Psoas muscle (tissue), 8 donors: ENCODE measurements around the gene FANCI. TPM values are rescaled to one million over a fixed set of nuclear protein-coding genes. Genes with fewer than 3 reads are reported as not detected.

Experiments
- ATAC-seq, 4 donors: fragments of 200-7000 bp; cut with Tn5 transposase; one replicate each; pipeline ENCODE4 v1.9.1; 2020; ENCODE audit warnings: moderate library complexity in 3 of 4, mild to moderate bottlenecking in 2 of 4
- DNase-seq, 2 donors: peaks; one replicate each; pipeline ENCODE4 v3.0.0-alpha.2; 2020
- H3K27ac ChIP-seq: fragments of 200-600 bp; one replicate; pipeline ENCODE4 v1.8.0; 2022
- H3K27me3 ChIP-seq, 3 donors: fragments of 200-600 bp in 1 of 3; one replicate each; pipeline versions ENCODE4 v1.6.1 to v1.8.0; 2013 to 2022; ENCODE audit warnings: low read length in 2 of 3, mild to moderate bottlenecking in 2 of 3, moderate library complexity in 1 of 3; ENCODE audit not compliant: insufficient read depth in 3 of 3
- H3K36me3 ChIP-seq, 2 donors: fragments of 200-600 bp in 1 of 2; one replicate each; pipeline versions ENCODE4 v1.6.1 to v1.8.0; 2013 to 2022; ENCODE audit warnings: low read depth in 1 of 2, mild to moderate bottlenecking in 1 of 2, moderate library complexity in 1 of 2; ENCODE audit not compliant: insufficient read depth in 1 of 2
- H3K4me1 ChIP-seq: fragments of 200-600 bp; one replicate; pipeline ENCODE4 v1.8.0; 2022
- H3K4me3 ChIP-seq: fragments of 200-600 bp; one replicate; pipeline ENCODE4 v1.8.0; 2022; ENCODE audit warnings: mild to moderate bottlenecking
- H3K9me3 ChIP-seq: fragments of 200-600 bp; one replicate; pipeline ENCODE4 v1.8.0; 2022
- WGBS, 3 donors: extraction: QIAGEN DNeasy Blood & Tissue Kit; methylation state at CpG; one replicate each; pipeline versions ENCODE4 v1.1.6 to v1.1.7; 2013; 5-methylcytosine and 5-hydroxymethylcytosine counted together
- intact Hi-C, 2 donors: fragments of 100-400 bp; cut with DNase I; formaldehyde crosslinking; loops; one replicate each; pipeline versions ENCODE4 v1.11.0 to v1.14.2; 2022
- polyA plus RNA-seq, 3 donors: library from polyadenylated mRNA; stranded (reverse); fragments of 200-250 nt; gene quantifications; one replicate each; pipeline ENCODE4 v1.2.3, GENCODE V29; 2013
- total RNA-seq, 4 donors: library from RNA; stranded (reverse); fragmentation: NEBNext Ultra II Directional in 2 of 4; extraction: Animal tissue kit (Norgen Biotek cat#: 25700) in 2 of 4; gene quantifications; one replicate each; pipeline versions ENCODE4 v1.2.1 to v1.2.4, GENCODE V29; 2021 to 2023
- TF ChIP-seq, protein P1 (sequence below): fragments of 200-600 bp; IDR thresholded peaks from one replicate; pipeline ENCODE4 v1.8.0; 2022; ENCODE audit warnings: antibody characterized with exemption
- donor health status: healthy with polysubstance abuse.
- donor health status: DM: no; HTN: no; CAD: no; lungs with moderate emphysema.
- donor health status: Bipolar disorder and iron deficiency.
- donor health status: healthy.
- donor health status: DM: yes; HTN: yes; CAD: no.
- donor health status: DM: no; HTN: no; CAD: no.
- donor health status: DM: no; HTN: no; CAD: no.
- donor health status: DM: yes; HTN: yes; CAD: no.

The FANCI gene
- total and polyA plus RNA-seq, 7 donors: 0.48 to 2.3 (median 0.82) TPM

GRCh38 chr15:89321521-89322410, 78.0 kb downstream of the FANCI start:
- peaks cover 31 to 98% of the 10 kb centered on the region in 2 donors for H3K36me3 ChIP-seq
- no peaks in the 10 kb centered on the region for H3K4me1 ChIP-seq
- intact Hi-C loops: no loop called here
- ATAC-seq (peak in 1 of 4 donors; percentile 41), DNase-seq (peak in 1 of 2 donors; percentile 54)
- 73 to 82% (median 80%) methylated on average over 16 to 17 of the region's 17 CpGs for WGBS, 3 donors
- no peak overlapping the region for H3K27ac ChIP-seq
- no peak overlapping the region for H3K4me3 ChIP-seq
- no peaks in the 10 kb centered on the region for H3K27me3 ChIP-seq
- TF ChIP-seq, protein P1, sequence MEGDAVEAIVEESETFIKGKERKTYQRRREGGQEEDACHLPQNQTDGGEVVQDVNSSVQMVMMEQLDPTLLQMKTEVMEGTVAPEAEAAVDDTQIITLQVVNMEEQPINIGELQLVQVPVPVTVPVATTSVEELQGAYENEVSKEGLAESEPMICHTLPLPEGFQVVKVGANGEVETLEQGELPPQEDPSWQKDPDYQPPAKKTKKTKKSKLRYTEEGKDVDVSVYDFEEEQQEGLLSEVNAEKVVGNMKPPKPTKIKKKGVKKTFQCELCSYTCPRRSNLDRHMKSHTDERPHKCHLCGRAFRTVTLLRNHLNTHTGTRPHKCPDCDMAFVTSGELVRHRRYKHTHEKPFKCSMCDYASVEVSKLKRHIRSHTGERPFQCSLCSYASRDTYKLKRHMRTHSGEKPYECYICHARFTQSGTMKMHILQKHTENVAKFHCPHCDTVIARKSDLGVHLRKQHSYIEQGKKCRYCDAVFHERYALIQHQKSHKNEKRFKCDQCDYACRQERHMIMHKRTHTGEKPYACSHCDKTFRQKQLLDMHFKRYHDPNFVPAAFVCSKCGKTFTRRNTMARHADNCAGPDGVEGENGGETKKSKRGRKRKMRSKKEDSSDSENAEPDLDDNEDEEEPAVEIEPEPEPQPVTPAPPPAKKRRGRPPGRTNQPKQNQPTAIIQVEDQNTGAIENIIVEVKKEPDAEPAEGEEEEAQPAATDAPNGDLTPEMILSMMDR: no peak
- no peaks in the 10 kb centered on the region for H3K9me3 ChIP-seq

- Histone ChIP-seq H3K9me3 (no peaks in the 10 kb centered on the region), H3K27ac (no peak overlapping the region), H3K4me1 (no peaks in the 10 kb centered on the region), H3K27me3 (no peaks in the 10 kb centered on the region), H3K4me3 (no peak overlapping the region), H3K36me3 (peaks cover 32 to 98% of the 10 kb centered on the region in 2 donors)
- DNase-seq (no peak), ATAC-seq (no peak)
- TF ChIP-seq, protein P1: no peak
- intact Hi-C loops: no loop called here
- 92 to 95% (median 92%) methylated on average over 15 of the region's 15 CpGs for WGBS, 3 donors
Measured at GRCh38 chr15:89322822-89323221, 79.0 kb downstream of the FANCI start.

DNA sequence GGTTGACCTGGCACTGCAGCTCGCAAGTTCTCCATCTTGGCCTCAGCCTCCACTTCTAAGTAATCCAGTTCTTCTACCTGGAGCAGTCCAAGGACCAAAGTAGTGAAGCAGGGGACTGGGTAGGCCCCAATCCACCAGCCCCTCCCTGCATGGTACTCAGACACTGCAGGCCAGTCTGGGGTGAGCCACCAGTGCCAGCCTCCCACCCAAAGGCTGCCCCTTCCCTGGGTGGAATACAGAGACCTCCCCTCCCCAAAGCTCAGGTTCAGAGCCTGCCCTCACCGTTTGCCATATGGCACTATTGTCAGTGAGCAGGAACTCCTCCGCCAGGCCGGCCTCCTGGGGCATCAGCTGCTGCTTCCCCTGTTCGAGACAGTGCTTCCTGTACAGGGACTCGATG, 80.0 kb downstream of the FANCI start:
- H3K27me3 ChIP-seq: no peaks in the 10 kb centered on the region
- DNase-seq (no peak), ATAC-seq (no peak)
- H3K27ac ChIP-seq: no peak overlapping the region
- intact Hi-C loops: no loop called here
- no peaks in the 10 kb centered on the region for H3K9me3 ChIP-seq
- TF ChIP-seq, protein P1: no peak
- no peak overlapping the region for H3K4me3 ChIP-seq
- no peaks in the 10 kb centered on the region for H3K4me1 ChIP-seq
- 74 to 80% (median 77%) methylated on average over 6 of the region's 6 CpGs for WGBS, 3 donors
- H3K36me3 ChIP-seq: peaks cover 26 to 98% of the 10 kb centered on the region in 2 donors

GRCh38 chr15:89325039-89325803, 81.4 kb downstream of the FANCI start:
- Histone ChIP-seq H3K27me3 (no peaks in the 10 kb centered on the region), H3K36me3 (peaks cover 25 to 98% of the 10 kb centered on the region in 2 donors), H3K4me1 (peaks cover 9% of the 10 kb centered on the region), H3K9me3 (no peaks in the 10 kb centered on the region), H3K4me3 (no peak overlapping the region), H3K27ac (no peak overlapping the region)
- no peak for DNase-seq
- intact Hi-C loops: no loop called here
- TF ChIP-seq, protein P1: no peak
- 90 to 94% (median 92%) methylated on average over 11 of the region's 11 CpGs for WGBS, 3 donors
- ATAC-seq: no peak
